ENCODE measurements around the gene TFE3. TPM values are rescaled to one million over a fixed set of nuclear protein-coding genes. Genes with fewer than 3 reads are reported as not detected.

The TFE3 gene
- total and polyA plus RNA-seq, 10 of the 15 experiments (the other 5 are each of a cell fraction or from before 2014, with no cell fraction given) = 3.5 to 20.4 (median 11.6) TPM

- TF ChIP-seq, protein P1, sequence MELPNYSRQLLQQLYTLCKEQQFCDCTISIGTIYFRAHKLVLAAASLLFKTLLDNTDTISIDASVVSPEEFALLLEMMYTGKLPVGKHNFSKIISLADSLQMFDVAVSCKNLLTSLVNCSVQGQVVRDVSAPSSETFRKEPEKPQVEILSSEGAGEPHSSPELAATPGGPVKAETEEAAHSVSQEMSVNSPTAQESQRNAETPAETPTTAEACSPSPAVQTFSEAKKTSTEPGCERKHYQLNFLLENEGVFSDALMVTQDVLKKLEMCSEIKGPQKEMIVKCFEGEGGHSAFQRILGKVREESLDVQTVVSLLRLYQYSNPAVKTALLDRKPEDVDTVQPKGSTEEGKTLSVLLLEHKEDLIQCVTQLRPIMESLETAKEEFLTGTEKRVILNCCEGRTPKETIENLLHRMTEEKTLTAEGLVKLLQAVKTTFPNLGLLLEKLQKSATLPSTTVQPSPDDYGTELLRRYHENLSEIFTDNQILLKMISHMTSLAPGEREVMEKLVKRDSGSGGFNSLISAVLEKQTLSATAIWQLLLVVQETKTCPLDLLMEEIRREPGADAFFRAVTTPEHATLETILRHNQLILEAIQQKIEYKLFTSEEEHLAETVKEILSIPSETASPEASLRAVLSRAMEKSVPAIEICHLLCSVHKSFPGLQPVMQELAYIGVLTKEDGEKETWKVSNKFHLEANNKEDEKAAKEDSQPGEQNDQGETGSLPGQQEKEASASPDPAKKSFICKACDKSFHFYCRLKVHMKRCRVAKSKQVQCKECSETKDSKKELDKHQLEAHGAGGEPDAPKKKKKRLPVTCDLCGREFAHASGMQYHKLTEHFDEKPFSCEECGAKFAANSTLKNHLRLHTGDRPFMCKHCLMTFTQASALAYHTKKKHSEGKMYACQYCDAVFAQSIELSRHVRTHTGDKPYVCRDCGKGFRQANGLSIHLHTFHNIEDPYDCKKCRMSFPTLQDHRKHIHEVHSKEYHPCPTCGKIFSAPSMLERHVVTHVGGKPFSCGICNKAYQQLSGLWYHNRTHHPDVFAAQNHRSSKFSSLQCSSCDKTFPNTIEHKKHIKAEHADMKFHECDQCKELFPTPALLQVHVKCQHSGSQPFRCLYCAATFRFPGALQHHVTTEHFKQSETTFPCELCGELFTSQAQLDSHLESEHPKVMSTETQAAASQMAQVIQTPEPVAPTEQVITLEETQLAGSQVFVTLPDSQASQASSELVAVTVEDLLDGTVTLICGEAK (IDR thresholded peaks at IDR 0.05; ENCODE audit: borderline replicate concordance) = no peak
- TF ChIP-seq POU2F2 (IDR thresholded peaks at IDR 0.05; ENCODE audit: borderline replicate concordance, low read depth, low read length) = no peak
Measured at GRCh38 chrX:49071877-49072711, 28.9 kb upstream of the TFE3 start (continued).

DNA sequence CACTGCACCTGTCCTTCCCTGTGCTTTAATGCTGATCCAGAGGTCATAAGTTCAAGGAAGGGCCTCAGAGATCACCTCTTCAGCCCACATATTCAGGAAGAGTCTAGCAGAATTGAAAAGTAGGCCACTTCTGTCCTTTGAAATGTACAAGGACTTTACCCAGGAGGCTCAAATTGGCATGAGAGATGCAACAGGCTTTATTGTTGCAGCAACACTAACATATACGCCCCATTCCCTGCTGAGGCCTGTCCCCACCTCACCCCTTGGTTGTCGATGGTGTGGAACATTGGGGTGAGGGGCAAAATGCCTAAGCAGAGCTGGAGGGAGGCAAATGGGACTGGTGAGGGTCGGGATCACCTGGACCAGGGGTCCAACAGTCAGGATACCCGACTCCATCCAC, 27.8 kb upstream of the TFE3 start:
- no TSS peak for BruUV-seq (replicated peaks)
- Histone ChIP-seq H3K9ac (ENCODE audit: control insufficient read depth, insufficient read depth, low read length) (no peak overlapping the region), H3K36me3 (ENCODE audit: control insufficient read depth in 2 of 2, insufficient read depth in 2 of 2, low read length in 1 of 2) (no peaks in the 10 kb centered on the region; a peak in 1 of 4 replicates), H3K27ac (ENCODE audit: control insufficient read depth, insufficient read depth) (no peak overlapping the region), H3K9me3 (replicated peaks; ENCODE audit: control insufficient read depth, insufficient read depth, low read length) (peaks cover 2% of the 10 kb centered on the region; the same call in 1 of the 3 replicates), H3K4me3 (no peak overlapping the region), H4K20me1 (ENCODE audit: control insufficient read depth, insufficient read depth) (no peaks in the 10 kb centered on the region), H2AFZ (ENCODE audit: control insufficient read depth, low read depth, low read length) (no peak overlapping the region), H3K27me3 (replicated peaks in 1 of 2; ENCODE audit: control insufficient read depth in 2 of 2, insufficient read depth in 2 of 2, low read length in 1 of 2) (no peaks in the 10 kb centered on the region), H3K79me2 (ENCODE audit: control insufficient read depth, insufficient read depth, low read length) (no peaks in the 10 kb centered on the region), H3K4me1 (ENCODE audit: control insufficient read depth, insufficient read depth, low read length) (no peaks in the 10 kb centered on the region), H3K4me2 (ENCODE audit: control insufficient read depth, insufficient read depth) (no peak overlapping the region)
- in situ Hi-C loops (cut with MboI) (no loop called here), intact Hi-C loops (cut with micrococcal nuclease; ENCODE audit: unreplicated experiment) (no loop called here)
- ATAC-seq (no peak), DNase-seq (ENCODE audit: low read depth, low spot score) (no peak), FAIRE-seq (no peak)
- ChIA-PET RAD21 (ENCODE audit: unreplicated experiment) (no interaction called here), CTCF (no interaction called here), POLR2A (no interaction called here), SMC1A (ENCODE audit: uncharacterized antibody, unreplicated experiment) (interaction anchor here (0.5 kb wide), 1 partner anchor 201 kb away, joined by 3 read pairs; no protein-coding TSS in a partner anchor)
- 67% methylated on average over 4 of the region's 4 CpGs for WGBS (ENCODE audit: insufficient coverage, insufficient replicate concordance, low lambda C conversion rate, missing lambda C conversion rate)
- TF ChIP-seq STAT1 (conservative IDR thresholded peaks at IDR 0.05) (no peak), IKZF2 (IDR thresholded peaks at IDR 0.05) (no peak), PRDM15 (CRISPR knock-in tag; IDR thresholded peaks at IDR 0.05) (no peak), YBX1 (IDR thresholded peaks at IDR 0.05) (no peak), LARP7 (IDR thresholded peaks at IDR 0.05) (no peak)
- TF ChIP-seq, protein P1 (IDR thresholded peaks at IDR 0.05; ENCODE audit: borderline replicate concordance) = no peak

All from GM12878 (cell line).